ENCODE results near the gene MAPRE2. TPM values are rescaled to one million over a fixed set of nuclear protein-coding genes. Genes with fewer than 3 reads are reported as not detected.
A peak's percentile ranks its signal among the peaks of the same experiment; 100 is the strongest.

Gene MAPRE2
- 42.9 and 57.5 TPM in 2 replicates for total RNA-seq (2014; rRNA removed; shearing (Covaris generic))

DNA sequence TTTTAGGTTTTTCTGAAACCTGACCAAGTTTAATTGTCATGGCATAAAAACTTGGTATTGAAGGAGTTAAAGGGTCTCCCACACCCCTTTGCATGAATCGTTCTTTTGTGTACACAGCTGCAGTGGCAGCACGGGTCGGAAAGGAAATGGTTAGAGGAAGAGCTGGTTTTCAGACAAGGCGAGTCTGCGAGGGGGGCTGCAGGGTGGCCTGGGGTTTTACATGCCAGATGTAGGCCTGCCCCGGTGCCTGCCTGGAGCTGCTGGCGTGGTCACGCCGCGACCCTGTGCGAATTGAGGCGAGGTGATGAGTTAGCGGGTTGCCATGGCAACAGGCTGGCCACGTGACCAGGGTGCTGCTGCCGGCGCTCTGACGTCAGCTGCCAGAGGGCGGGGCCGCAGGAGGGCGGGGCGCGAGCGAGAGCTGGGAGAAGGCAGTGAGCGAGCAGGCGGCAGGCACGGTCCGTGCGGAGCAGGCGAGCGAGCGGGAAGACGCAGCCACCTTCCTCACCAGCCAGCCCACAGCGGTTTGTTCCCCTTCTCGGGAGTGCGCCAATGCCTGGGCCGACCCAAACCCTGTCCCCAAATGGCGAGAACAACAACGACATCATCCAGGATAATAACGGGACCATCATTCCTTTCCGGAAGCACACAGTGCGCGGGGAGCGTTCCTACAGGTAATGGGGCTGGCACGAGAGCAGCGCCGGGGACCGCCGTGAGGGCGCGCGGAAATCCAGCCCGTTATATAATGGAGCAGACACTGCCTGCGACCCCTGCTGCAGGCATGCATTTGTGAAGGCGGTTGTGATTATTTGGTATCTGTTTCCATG is at the start of gene MAPRE2:
Gene MAPRE2, plus strand, starts transcription at position 426 of the 827 bp plus-strand sequence. Its CDS starts 127 bp downstream, at position 553.
- DNase-seq (ENCODE audit: low read depth), result peak; percentile 96

DNA sequence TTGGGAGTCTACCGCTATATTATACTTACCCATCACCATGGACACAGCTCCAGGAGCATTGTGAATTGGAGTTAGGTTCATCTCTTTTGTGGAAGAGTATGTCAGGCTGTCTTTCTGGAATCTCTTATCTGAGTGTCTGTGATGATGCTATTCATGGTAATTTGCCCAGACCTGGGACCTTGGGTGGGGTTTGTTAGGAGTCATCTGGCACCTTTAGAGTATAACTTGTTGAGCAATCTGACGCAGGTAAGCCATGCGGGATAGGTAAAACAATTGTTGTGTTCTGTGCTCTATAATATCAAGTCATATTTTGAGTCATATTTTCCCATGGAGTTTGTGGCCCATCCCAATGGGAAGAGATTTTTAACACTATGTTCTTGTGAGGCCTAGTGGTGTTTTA is 49.7 kb upstream of the MAPRE2 start:
- no peak for DNase-seq (ENCODE audit: low read depth)

DNA sequence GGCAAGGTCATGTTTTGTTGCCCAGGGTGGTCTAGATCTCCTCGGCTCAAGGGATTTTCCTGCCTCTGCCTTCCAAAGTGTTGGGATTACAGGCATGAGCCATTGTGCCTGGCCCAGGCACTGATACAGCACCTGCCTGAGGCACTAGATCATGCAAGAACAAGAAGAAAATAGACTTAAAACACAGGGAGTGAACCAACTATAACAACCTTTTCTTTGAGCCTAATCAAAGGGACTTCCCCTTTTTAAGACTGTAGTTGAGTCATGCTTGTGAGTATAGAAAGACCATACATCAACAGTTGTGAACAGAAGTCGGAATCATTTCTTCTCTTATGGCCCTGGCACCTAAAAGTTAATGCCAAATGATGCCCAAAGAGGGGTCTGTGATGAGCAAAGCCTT is 47.9 kb upstream of the MAPRE2 start:
- no peak for DNase-seq (ENCODE audit: low read depth)

DNA sequence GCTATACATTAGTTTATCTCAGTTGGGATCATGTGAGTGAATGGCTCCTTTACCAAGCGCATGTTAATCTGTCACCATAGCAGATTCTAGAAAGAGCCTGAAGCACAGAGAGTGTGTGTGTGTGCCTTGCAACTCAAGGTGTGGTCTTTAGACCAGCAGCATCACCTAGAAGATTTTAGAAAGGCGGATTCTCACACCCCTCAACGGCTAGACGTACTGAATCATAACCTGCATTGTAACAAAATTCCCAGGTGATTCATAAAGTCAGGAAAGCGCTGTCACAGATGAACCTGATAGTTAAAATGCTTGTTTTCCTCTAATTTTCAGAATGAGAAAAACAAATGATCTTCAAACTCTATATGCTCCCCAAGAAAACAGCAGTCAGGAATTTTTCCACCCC is 45.5 kb upstream of the MAPRE2 start:
- no peak for DNase-seq (ENCODE audit: low read depth)

DNA sequence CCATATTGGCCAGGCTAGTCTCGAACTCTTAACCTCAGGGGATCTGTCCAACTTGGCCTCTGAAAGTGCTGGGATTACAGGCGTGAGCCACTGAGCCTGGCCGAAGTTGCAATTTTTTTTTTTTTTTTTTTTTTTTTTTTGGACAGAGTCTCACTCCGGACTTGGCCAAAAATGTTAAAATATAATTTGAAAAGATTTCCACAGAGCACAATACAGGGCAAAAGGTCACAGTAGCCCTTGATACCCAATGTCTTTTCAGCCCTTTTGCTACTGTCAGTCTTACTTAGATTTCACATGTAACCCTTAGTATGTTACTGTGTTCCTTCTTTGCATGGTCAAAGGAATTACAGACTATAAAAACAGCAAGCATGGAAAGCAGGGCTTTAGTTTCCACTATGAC is 42.6 kb upstream of the MAPRE2 start:
- DNase-seq (ENCODE audit: low read depth), result no peak

DNA sequence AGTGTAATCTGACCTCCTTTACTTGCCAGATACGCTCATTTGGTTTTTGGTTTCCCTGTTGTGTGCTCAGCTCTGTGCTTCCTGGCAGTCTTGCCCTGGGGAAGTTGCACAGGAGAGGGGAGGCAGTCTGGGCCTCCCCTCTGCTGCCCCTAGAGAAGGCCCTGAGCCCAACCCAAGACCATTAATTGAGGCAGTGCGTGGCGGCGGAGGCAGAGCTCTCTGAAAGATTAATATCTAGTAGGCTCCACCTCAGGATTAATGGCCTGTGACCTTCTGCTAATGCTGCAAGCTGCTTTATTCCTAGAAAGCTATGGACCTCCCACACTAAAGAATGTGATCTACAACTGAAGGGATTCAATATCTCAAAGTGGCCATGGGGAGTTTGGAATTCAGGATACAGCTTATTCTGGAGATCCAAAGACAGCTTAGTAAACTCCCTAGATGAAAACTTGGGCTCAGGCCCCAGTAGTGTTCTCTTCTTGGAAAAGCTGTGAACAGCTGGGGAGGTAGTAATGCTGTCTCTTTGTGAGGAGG is 41.4 kb upstream of the MAPRE2 start:
- no peak for DNase-seq (ENCODE audit: low read depth)

DNA sequence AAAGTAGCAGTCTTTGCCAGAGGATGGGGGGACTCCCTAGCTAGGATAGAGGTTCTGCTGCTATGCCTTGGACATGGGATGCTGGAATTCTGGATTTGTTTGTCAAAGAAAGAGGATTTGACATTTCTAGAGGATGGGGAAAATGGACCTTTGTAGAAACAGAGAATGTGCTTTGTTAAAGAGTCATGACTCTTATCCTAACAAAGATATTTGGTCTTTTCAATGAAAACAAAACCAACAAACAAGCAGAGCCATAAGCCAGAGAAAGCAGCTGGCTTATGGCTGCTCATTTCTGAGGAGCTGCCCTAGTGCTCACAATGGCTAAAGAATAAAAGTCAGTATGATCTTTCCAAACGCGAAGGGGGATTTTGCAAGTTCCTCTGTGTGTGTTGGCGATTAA is 40.8 kb upstream of the MAPRE2 start:
- DNase-seq (ENCODE audit: low read depth), result no peak

DNA sequence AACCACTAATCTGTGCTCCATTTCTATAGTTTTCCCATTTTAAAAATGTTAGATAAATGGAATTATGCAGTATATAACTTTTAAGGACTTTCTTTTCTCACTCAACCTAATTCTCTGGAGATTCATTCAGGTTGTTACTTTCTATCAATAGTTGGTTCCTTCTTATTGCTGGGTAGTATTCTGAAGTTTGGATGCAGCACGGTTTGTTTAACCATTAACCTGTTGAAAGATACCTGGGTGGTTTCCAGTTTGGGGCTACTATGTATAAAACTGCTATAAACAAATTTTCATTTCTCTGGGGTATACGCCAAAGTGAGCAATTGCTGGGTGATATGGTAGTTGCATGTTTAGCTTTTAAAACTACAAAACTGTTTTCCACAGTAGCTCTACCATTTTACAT is 39.1 kb upstream of the MAPRE2 start:
- DNase-seq (ENCODE audit: low read depth), result no peak

DNA sequence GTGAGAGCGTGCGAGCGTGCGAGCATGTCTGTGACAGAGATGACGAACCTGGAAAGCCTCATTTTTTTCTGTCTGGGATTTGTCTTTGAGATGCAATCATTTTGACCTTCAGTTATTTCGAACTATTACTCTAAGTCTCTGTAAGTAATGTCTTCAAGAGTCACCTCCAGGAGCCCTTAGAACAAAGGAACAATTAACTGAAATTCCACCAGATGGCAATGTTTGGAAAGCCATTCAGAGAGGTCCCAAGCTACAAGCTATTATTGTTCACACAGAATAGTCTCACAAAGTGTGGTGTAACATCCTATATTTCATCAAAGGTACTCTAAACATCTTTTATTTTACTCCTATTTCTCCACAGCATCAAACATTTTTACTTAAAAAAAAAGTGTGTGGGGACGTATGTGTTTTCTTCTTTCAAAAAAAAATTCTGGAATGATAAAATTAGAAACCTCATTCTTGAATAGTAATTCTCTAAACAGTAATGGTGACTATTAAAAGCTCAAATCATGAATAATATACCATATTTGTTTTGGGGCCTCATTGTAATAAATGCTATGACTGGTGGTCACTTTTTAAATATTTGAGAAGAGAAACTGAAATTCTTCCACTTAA is 35.1 kb upstream of the MAPRE2 start:
- peak; percentile 72 for DNase-seq (ENCODE audit: low read depth)

DNA sequence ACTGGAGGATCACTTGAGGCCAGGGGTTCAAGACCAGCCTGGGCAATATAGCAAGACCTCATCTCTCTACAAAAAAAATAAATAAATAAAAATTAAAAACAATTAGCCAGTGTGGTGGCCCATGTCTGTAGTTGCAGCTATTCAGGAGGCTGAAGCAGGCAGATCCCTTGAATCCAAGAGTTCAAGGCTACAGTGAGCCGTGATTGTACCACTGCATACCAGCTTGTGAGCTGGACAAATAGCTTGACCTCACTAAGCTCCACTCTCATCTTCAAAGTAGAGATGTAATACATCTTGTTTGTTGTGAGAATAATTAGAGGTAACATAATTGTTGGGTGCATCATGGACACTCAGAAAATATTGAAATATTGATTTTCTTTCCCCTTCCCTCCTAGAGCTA is 31.1 kb upstream of the MAPRE2 start:
- no peak for DNase-seq (ENCODE audit: low read depth)

DNA sequence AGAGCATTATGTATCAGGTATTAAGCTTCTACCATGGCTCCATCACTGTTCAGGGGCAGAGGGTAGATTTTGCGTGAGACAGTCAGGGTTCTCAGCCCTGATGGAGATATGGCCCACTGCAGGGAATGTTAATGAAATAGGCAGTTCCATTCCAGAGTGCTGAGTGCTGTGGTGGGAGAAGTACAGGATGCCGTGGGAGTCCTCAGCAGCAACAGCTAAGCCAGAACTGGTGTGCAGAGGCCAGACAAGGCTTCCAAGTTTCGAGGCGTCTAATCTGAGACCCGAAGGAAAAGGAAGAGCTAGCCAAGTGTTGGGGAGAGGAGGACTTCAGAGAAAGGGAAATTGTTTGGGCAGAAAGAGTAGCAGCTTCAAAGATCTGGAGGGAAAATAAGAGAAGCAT is 30.2 kb upstream of the MAPRE2 start:
- DNase-seq (ENCODE audit: low read depth), result no peak

DNA sequence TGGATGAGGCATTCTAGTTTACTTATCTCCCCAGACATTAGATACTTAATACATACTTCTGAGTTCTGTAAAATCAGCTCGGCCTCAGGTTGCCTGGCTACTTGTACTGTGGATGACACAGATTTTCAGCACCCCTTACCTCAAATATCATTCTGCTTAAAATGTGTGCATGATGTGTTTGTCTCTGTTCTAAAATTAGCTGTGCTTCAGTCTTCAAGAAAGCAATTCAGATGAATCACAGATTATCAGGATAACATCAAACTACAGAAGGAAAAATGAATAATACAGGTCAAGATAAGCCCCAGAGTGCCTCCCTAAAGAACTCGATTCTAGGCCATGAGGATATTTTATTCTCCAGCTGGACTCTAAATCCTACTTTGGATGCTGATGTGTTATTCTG is 21.3 kb upstream of the MAPRE2 start:
- DNase-seq (ENCODE audit: low read depth), result peak; percentile 34

DNA sequence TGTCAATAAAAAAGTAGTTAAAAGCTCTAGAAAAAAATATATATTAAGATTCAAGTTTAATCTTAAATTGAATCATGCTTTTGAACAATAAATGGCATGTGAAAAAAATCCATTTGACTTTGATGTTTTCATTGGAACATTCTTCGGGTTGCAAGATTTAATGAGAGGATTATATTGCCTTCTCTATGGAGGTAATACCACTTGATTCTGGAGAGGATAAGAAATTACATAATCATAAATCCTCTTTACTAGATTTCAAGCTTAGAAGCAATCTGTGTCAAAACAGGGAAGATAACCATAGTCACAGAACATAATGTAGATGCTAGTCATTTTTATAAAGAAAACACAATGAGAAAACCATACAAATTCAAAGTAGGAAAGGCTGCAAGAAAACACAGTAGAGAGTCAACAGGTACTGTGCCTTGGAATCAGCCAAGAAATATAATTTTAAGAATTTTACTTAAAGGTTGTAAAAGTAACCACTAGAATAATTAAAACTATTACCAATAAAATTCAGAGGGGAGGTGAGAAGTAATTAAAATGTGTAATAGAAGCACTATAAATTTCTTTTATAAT is 18.7 kb upstream of the MAPRE2 start:
- no peak for DNase-seq (ENCODE audit: low read depth)

DNA sequence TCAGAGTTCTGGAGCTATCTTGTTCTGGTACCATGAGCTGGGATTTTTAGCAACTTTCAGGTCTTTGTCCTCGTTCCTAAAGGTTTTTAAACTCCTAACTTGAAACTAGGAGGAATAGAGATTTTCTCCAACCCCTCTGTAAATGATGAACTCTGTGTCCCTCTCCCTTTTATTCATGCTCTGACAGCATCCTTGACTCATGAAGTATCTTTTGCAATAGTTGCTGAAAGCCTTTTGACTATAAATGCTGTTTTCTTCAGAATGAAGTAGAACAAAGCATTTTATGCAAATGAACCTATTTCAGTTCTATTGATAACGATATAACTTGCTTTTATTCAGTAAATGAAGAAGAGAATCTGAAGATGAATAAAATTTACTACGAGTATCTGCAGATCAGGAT is 17.0 kb upstream of the MAPRE2 start:
- DNase-seq (ENCODE audit: low read depth), result no peak

DNA sequence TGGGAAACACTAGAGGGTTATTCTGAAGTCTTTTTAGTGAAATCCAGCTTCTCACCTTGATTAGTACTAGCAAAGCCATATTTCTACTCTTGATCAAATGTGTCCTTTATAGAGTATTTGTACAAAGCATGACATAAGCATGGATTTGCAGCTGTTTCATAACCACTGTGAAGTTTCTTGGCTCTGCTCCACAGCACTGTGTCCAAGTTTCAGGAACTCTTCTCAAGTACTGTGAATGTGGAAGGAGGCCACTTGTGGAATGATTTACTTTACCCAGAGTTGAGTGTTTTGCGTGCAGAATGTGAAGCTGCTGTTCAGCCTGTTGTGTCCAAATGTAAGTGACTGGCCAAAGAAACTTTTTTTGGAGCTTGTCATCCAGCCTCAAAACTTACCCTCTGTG is 16.2 kb upstream of the MAPRE2 start:
- peak; percentile 19 for DNase-seq (ENCODE audit: low read depth)

DNA sequence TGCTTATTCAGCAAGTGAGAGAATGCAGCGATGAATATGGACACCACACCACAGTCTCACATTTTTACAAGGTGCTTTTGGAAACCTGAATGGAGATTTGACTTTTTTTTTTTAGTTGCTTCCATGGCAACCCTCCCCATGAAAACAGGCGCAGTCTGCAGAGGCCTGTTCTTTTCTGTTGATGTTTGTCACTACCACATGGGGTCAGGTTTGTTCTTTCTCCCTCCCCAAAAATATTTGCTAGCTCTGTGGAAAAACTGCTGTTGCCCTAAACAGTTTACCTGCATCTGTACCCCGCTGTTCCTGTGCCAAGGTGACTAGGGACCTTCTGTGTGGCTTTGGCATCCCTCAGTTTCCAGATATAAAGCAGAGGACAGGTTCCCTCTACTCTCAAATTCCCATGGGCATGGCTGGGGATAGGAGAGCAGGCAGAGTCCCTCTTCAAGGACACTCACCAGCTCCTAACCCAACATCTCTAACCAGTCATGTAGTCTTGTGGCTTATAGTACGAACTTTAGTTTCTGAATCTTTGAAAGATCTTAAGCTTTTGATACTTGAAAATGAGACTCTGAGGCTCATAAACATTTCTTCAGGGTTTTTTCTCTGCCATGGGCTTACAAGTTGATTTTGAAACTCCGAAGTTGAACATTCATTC is 14.7 kb upstream of the MAPRE2 start:
- peak; percentile 28 for DNase-seq (ENCODE audit: low read depth)

DNA sequence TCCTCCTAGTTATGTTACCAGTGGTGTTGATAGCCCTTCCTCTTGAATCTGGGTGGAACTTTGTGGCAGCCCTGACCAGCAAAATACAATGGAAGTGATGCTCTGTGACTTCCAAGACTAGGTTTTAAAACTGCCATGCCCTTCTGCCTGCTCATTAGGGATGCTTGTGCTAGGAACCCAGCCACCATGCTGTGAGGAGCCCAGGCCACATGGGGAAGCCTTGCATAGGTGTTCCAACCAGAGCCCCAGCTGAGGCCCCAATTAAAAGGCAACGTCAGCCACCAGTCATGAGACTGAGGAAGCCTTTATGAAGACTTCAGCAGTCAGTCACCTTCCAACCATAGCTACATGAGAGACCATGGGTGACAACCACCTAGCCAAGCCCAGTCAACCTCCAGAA is 14.0 kb upstream of the MAPRE2 start:
- no peak for DNase-seq (ENCODE audit: low read depth)

DNA sequence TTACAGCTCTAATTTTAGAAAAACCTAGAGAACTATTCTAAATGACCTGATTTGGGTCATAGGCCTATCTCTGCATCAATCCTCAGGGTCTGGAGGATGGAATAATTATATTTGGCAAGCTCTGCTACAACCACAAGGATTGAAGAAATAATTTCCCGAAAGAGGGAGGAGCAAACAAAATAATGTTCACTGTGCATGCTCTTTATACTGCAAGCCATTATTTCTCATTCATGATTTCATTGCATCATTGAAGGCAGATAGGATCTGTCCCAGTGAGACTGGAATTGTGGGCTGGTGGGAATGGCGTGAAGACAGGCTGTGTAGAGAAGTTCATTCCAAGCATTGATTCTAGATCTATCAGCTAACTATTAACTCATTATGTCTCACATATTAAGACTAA is 12.7 kb upstream of the MAPRE2 start:
- peak; percentile 30 for DNase-seq (ENCODE audit: low read depth)

DNA sequence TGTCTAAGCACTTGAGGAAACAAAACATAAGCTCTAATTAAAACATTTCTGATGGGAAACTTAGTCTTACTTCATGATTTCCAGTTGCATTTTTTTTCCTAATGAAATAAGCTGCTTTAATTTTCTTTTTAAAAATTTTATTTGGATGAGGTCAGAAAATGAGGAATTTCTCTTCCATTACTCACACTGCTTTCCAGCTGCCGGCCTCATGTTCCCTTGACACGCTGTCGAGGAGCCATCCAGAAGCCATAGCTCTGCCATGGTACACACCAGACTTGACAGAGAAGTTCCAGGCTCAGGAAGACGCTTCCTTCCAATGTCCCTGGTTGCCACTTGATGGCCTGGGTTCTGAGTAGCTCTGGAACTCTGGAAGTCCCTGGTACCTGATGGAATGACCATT is 12.1 kb upstream of the MAPRE2 start:
- peak; percentile 70 for DNase-seq (ENCODE audit: low read depth)

DNA sequence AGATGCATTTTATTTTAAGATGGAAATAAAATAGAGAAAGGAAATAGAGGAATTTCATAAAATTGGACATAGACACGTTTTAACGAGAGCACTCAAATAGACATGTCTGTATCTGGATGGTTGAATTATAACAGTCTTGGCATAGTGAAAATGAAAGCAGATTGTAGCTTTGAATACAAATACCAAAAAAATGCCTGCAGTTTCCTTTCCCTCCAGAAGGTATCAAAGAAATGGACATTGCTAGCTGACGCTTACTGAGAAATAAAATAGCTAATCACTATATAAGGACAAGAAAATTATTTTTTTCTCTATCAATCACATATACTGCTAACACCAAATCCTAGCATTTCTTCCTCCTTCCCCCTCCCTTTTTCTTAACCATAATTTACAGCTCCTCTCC is 11.4 kb upstream of the MAPRE2 start:
- DNase-seq (ENCODE audit: low read depth), result peak; percentile 51

DNA sequence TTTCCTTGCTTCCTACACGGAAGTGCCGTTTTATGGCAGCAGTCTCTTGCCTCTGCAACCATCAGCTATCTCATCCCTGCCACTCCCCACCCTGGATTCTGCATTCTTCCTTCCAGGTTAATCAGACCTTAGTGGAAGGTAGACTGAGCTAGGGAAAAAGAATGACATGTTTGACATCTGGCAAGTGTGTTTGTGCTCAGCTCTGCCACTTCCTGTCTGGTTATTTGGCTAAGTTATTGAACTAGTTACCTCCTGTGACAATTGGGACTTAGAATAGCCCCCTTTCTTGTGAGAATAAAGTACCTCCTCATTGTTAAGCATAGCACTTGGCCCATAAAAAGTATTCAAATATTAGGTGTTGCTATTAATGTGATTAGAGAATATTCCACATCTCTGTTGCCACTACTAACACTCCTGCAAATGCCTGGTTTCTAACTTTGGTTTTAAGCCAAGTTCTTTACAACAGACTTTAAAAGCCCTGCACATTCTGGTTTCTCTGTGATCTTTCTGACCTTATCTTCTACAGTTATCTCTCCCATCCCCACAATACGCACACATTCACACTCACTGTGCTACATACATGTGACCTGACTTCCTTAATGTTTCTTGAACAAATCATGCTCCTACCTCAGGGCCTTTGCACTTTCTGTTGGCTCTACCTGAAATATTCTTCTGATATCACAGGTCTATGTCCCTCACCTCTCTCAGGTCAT is 10.8 kb upstream of the MAPRE2 start:
- DNase-seq (ENCODE audit: low read depth), result peak; percentile 19

DNA sequence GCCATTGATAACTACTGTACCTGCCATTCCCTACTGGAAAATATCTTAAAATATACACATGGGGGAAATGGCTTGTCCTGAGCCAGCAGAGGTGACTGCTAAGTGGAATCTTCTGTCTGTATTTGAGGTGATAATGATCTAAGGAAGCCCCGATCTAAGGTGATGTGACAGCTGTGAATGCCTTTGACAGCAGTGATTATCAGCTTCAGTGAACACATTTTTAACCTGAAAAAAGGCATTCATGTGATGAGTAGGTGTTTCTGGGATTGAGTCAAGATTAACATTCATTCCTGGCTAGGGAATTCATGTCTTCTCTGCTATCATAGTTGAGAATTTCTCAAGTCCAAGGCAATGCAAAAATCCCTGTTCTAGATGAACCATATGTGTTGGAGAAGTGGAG is 9.1 kb upstream of the MAPRE2 start:
- no peak for DNase-seq (ENCODE audit: low read depth)

Data from M059J (cell line).